HG03575 (cell line): ENCODE results near the gene STRA6.
"Not testable (repeated sequence)": the region's sequence is repeated elsewhere in the genome, so short reads cannot be mapped to it uniquely, and the experiment has no call there.

Source experiments
- ATAC-seq: cut with Tn5 transposase; IDR thresholded peaks from one replicate; pipeline ENCODE4 v1.9.1; 2021; ENCODE audit not compliant: unreplicated experiment, insufficient number of reproducible peaks, low FRiP score; ENCODE audit errors: extremely low read depth

STRA6 gene

GRCh38 chr15:74171965-74172541 is 30.5 kb downstream of the STRA6 start:
- no peak for ATAC-seq

- ATAC-seq: no peak
Measured at GRCh38 chr15:74170875-74171578, 31.6 kb downstream of the STRA6 start.

- ATAC-seq: no peak
Measured at GRCh38 chr15:74170071-74170844, 32.3 kb downstream of the STRA6 start.

GRCh38 chr15:74168711-74169126 is 33.9 kb downstream of the STRA6 start:
- no peak for ATAC-seq

GRCh38 chr15:74167891-74168331 is 34.7 kb downstream of the STRA6 start:
- no peak for ATAC-seq

GRCh38 chr15:74165461-74165860 is 37.1 kb downstream of the STRA6 start:
- no peak for ATAC-seq

- ATAC-seq: not testable (repeated sequence)
Measured at GRCh38 chr15:74162195-74162536, 40.4 kb downstream of the STRA6 start.

- not testable (repeated sequence) for ATAC-seq
Measured at GRCh38 chr15:74160390-74160789, 42.2 kb downstream of the STRA6 start.

- ATAC-seq: no peak
Measured at GRCh38 chr15:74159773-74160172, 42.8 kb downstream of the STRA6 start.

GRCh38 chr15:74158855-74159650 is 43.5 kb downstream of the STRA6 start:
- no peak for ATAC-seq

GRCh38 chr15:74157868-74158827 is 44.4 kb downstream of the STRA6 start:
- no peak for ATAC-seq

- ATAC-seq: no peak
Measured at GRCh38 chr15:74156678-74157411, 45.7 kb downstream of the STRA6 start.

GRCh38 chr15:74155766-74156417 is 46.7 kb downstream of the STRA6 start:
- ATAC-seq: no peak

GRCh38 chr15:74147051-74147450 is 55.5 kb downstream of the STRA6 start:
- ATAC-seq: no peak

GRCh38 chr15:74146277-74146800 is 56.2 kb downstream of the STRA6 start:
- ATAC-seq: no peak

GRCh38 chr15:74144153-74144775 is 58.3 kb downstream of the STRA6 start:
- ATAC-seq: no peak

- ATAC-seq: no peak
Measured at GRCh38 chr15:74141591-74141990, 61.0 kb downstream of the STRA6 start.
